GM12878 (cell line): ENCODE data around the gene PUDP. TPM values are rescaled to one million over a fixed set of nuclear protein-coding genes. Genes with fewer than 3 reads are reported as not detected.
"Not testable (repeated sequence)": the region's sequence is repeated elsewhere in the genome, so short reads cannot be mapped to it uniquely, and the experiment has no call there.

Experiments used
- ATAC-seq: fragments of 200-7000 bp; cut with Tn5 transposase; 3 replicates; pipeline ENCODE4 v1.9.1; 2020; ENCODE audit warnings: mild to moderate bottlenecking, moderate library complexity
- BruUV-seq: library from RNA; stranded (reverse); fragments of 400-500 nt; replicated peaks from 2 replicates; lab custom pipeline; 2021; lab: Mats Ljungman, UMichigan
- CTCF ChIA-PET: fragments of 300-600 bp; sonication (Branson Sonifier 250); formaldehyde crosslinking; extraction: SDS; loops from one replicate; lab custom pipeline; 2021; ENCODE audit warnings: inconsistent platforms; lab: Yijun Ruan, JAX
- POLR2A ChIA-PET: fragments of 350-600 bp; formaldehyde crosslinking; extraction: SDS; loops from one replicate; lab custom pipeline; 2021; ENCODE audit warnings: inconsistent platforms; lab: Charles Lee
- RAD21 ChIA-PET: fragments of 300-600 bp; sonication (Branson Sonifier 250); formaldehyde crosslinking; loops from one replicate; lab custom pipeline; 2023; ENCODE audit warnings: antibody characterized with exemption; ENCODE audit not compliant: unreplicated experiment; lab: Charles Lee
- SMC1A ChIA-PET: fragments of 300-600 bp; sonication (Branson Sonifier 250); formaldehyde crosslinking; loops from one replicate; lab custom pipeline; 2023; ENCODE audit not compliant: unreplicated experiment, uncharacterized antibody; lab: Charles Lee
- DNase-seq: peaks from one replicate; pipeline ENCODE4 v3.0.0-alpha.2; 2011; ENCODE audit warnings: low read depth, low spot score
- FAIRE-seq: peaks from 3 replicates; lab custom pipeline; 2011; peaks lifted over from hg19 to GRCh38; lab: Jason Lieb, UNC
- H2AFZ ChIP-seq: 2 replicates; pipeline ENCODE4 v1.6.0; 2011; ENCODE audit warnings: low read depth, low read length, control low read depth; ENCODE audit not compliant: control insufficient read depth
- H3K27ac ChIP-seq: 2 replicates; pipeline ENCODE4 v1.5.1; 2011; ENCODE audit warnings: control low read depth; ENCODE audit not compliant: control insufficient read depth, insufficient read depth
- H3K27me3 ChIP-seq, 2 experiments: replicated peaks in 1 of 2; 2 replicates each; pipeline versions ENCODE4 v1.6.0 to v1.6.1; 2011; ENCODE audit warnings: low read length in 1 of 2; ENCODE audit not compliant: control insufficient read depth in 2 of 2, insufficient read depth in 2 of 2
- H3K36me3 ChIP-seq, 2 experiments: 2 replicates each; pipeline ENCODE4 v1.5.1; 2011; ENCODE audit warnings: low read length in 1 of 2; ENCODE audit not compliant: control insufficient read depth in 2 of 2, insufficient read depth in 2 of 2
- H3K4me1 ChIP-seq: 2 replicates; pipeline ENCODE4 v1.6.1; 2011; ENCODE audit warnings: mild to moderate bottlenecking, low read length, moderate library complexity, mixed read lengths; ENCODE audit not compliant: control insufficient read depth, insufficient read depth
- H3K4me2 ChIP-seq: 2 replicates; pipeline ENCODE4 v1.6.0; 2011; ENCODE audit warnings: control low read depth; ENCODE audit not compliant: control insufficient read depth, insufficient read depth
- H3K4me3 ChIP-seq: fragments of 200-600 bp; sonication (generic); 2 replicates; pipeline ENCODE4 v1.5.1; 2016
- H3K79me2 ChIP-seq: 2 replicates; pipeline ENCODE4 v1.6.0; 2011; ENCODE audit warnings: low read length; ENCODE audit not compliant: control insufficient read depth, insufficient read depth
- H3K9ac ChIP-seq: 2 replicates; pipeline ENCODE4 v1.8.0; 2011; ENCODE audit warnings: low read length, control low read depth, mixed read lengths; ENCODE audit not compliant: control insufficient read depth, insufficient read depth
- H3K9me3 ChIP-seq: replicated peaks from 3 replicates; pipeline ENCODE4 v1.5.1; 2011; ENCODE audit warnings: mild to moderate bottlenecking, low read length; ENCODE audit not compliant: control insufficient read depth, insufficient read depth
- H4K20me1 ChIP-seq: 2 replicates; pipeline ENCODE4 v1.6.0; 2011; ENCODE audit not compliant: control insufficient read depth, insufficient read depth
- CHD4 ChIP-seq: fragments of 200-600 bp; sonication (generic); IDR thresholded peaks from 2 replicates; pipeline ENCODE4 v1.6.1; 2016; ENCODE audit warnings: mild to moderate bottlenecking
- ESRRA ChIP-seq: IDR thresholded peaks from 2 replicates; pipeline ENCODE4 v1.6.1; 2012; ENCODE audit warnings: mild to moderate bottlenecking, low read length, improper control_type of control experiment
- HCFC1 ChIP-seq: fragments of 150-350 bp; IDR thresholded peaks from 2 replicates; pipeline ENCODE4 v1.6.1; 2014; ENCODE audit warnings: low read length
- NFYA ChIP-seq: IDR thresholded peaks from 2 replicates; pipeline ENCODE4 v1.6.1; 2011; ENCODE audit warnings: low read depth, mild to moderate bottlenecking, low read length, improper control_type of control experiment, borderline replicate concordance
- RAD51 ChIP-seq: fragments of 450-650 bp; IDR thresholded peaks from 2 replicates; pipeline ENCODE4 v1.6.1; 2016; ENCODE audit warnings: moderate library complexity, mild to moderate bottlenecking, inconsistent platforms
- SIN3A ChIP-seq: IDR thresholded peaks from 2 replicates; pipeline ENCODE4 v1.6.1; 2012; ENCODE audit warnings: low read depth, low read length, improper control_type of control experiment
- ZNF217 ChIP-seq: fragments of 450-650 bp; IDR thresholded peaks from 2 replicates; pipeline ENCODE4 v1.6.1; 2017; ENCODE audit warnings: antibody characterized with exemption, mild to moderate bottlenecking
- WGBS: methylation state at CpG from one replicate; pipeline ENCODE4 v1.1.6; 2016; ENCODE audit warnings: low lambda C conversion rate; ENCODE audit not compliant: insufficient replicate concordance, insufficient coverage; ENCODE audit errors: missing lambda C conversion rate; 5-methylcytosine and 5-hydroxymethylcytosine counted together
- in situ Hi-C: fragments of 300-500 bp; cut with MboI; formaldehyde crosslinking; loops from 9 replicates; pipeline ENCODE4 v1.14.3; 2018; ENCODE audit warnings: mixed read lengths
- intact Hi-C: fragments of 100-400 bp; cut with micrococcal nuclease; formaldehyde crosslinking; loops from one replicate; pipeline ENCODE4 v1.14.2; 2022; ENCODE audit not compliant: unreplicated experiment
- polyA plus RNA-seq, 11 experiments: library from polyadenylated mRNA; depleted of rRNA in 4 of 11; unstranded in 6 of 11; stranded (reverse) in 5 of 11; fragments of >200 nt; fragmentation: Nextera tagmentation in 4 of 11; fragmentation: Illumina TruSeq in 1 of 11; extraction: Ambion mirVana in 4 of 11; extraction: Trizol in 1 of 11; gene quantifications; 1 replicate in 1 of 11; 2 replicates in 10 of 11; pipeline versions ENCODE4 v1.2.1 to v1.2.3, GENCODE V29; 2011 to 2016; ENCODE audit warnings: inconsistent platforms in 2 of 11, missing spikeins in 2 of 11, low read depth in 1 of 11
- total RNA-seq, 4 experiments: library from RNA; depleted of rRNA in 3 of 4; stranded (reverse); fragments of >200 nt in 3 of 4; fragmentation: Illumina TruSeq in 1 of 4; extraction: Trizol in 1 of 4; gene quantifications; 2 replicates each; pipeline versions ENCODE4 v1.2.1 to v1.2.3, GENCODE V29; 2013 to 2021

The PUDP gene
- total and polyA plus RNA-seq, 10 of the 15 experiments (the other 5 are each of a cell fraction or from before 2014, with no cell fraction given): 30.8 to 83.5 (median 61.7) TPM

- no peaks in the 10 kb centered on the region for H4K20me1 ChIP-seq
- intact Hi-C loops (no loop called here), in situ Hi-C loops (no loop called here)
- BruUV-seq: no TSS peak
- FAIRE-seq (no peak), DNase-seq (no peak), ATAC-seq (no peak)
- H3K9ac ChIP-seq: no peak overlapping the region
- ChIA-PET POLR2A (interaction anchor here (0.6 to 1.0 kb wide), 2 partner anchors 12 to 144 kb away, joined by 3 to 7 read pairs; no protein-coding TSS in a partner anchor), RAD21 (interaction anchor here (0.5 kb wide), 1 partner anchor 392 kb away, joined by 3 read pairs; no protein-coding TSS in a partner anchor), CTCF (interaction anchor here (0.9 to 1.4 kb wide), 2 partner anchors 16 to 35 kb away, joined by 3 to 4 read pairs; no protein-coding TSS in a partner anchor), SMC1A (interaction anchor here (0.6 to 1.0 kb wide), 3 partner anchors 9 to 48 kb away, joined by 3 to 5 read pairs (median 3); no protein-coding TSS in a partner anchor)
- no peak overlapping the region for H3K4me3 ChIP-seq
- no peak overlapping the region for H3K27ac ChIP-seq
- H3K36me3 ChIP-seq: peaks cover 0 to 3% of the 10 kb centered on the region in 2 experiments; a peak in 1 of 4 replicates
- no peaks in the 10 kb centered on the region for H3K4me1 ChIP-seq
- TF ChIP-seq ZNF217: no peak
- no peak for TF ChIP-seq ESRRA
- TF ChIP-seq NFYA: no peak
- no peak for TF ChIP-seq CHD4
- TF ChIP-seq SIN3A: no peak
- TF ChIP-seq HCFC1: no peak
- no peak for TF ChIP-seq RAD51
- H3K27me3 ChIP-seq: no peaks in the 10 kb centered on the region
- no peak overlapping the region for H3K4me2 ChIP-seq
- H2AFZ ChIP-seq: no peak overlapping the region
- no peaks in the 10 kb centered on the region; the same call in 2 of the 3 replicates for H3K9me3 ChIP-seq
- H3K79me2 ChIP-seq: no peaks in the 10 kb centered on the region
- 63% methylated on average over 4 of the region's 4 CpGs for WGBS
Measured at GRCh38 chrX:7045238-7045955, 102.6 kb downstream of the PUDP start.

DNA sequence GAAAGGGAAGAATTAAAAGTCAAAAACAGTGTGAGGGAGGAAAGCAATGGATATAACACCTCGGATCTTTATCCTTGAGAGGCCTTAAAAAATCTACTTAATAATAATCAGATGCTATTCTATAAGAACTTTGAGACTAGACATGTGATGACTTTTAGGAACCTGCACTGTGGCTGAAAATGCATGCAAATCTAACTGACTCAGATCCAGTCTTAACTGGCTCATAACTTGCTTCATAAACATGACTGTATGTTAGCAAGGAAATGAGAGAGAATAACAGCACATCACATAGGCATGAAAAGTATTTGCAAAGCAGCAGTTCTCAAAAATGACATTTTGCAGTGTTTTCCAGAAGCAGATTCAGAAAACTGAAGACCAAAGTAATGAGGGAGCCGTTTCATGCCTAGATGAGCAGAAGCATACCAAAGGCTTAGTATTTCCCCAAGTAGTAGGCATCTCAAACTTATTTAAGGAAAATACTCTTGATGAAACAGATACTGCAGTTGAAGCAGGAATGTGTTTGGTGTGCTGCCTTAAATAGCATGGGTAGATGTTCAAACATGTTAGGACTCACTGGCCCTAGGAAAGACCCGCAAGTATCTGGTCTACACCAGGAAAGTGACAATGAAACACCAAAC, 104.0 kb downstream of the PUDP start:
- in situ Hi-C loops, FAIRE-seq, BruUV-seq, H4K20me1 ChIP-seq, RAD21 ChIA-PET, H3K27me3 ChIP-seq, H2AFZ ChIP-seq, H3K4me3 ChIP-seq, CTCF ChIA-PET, DNase-seq, H3K9me3 ChIP-seq, intact Hi-C loops, H3K79me2 ChIP-seq, H3K36me3 ChIP-seq, ATAC-seq, H3K4me1 ChIP-seq, POLR2A ChIA-PET, H3K27ac ChIP-seq, H3K9ac ChIP-seq, H3K4me2 ChIP-seq: not testable (repeated sequence)
- WGBS: 67% methylated on average over 2 of the region's 3 CpGs
- SMC1A ChIA-PET: interaction anchor here (0.7 kb wide), 1 partner anchor 16 kb away, joined by 3 read pairs; no protein-coding TSS in a partner anchor
